ENCODE data around the gene ARL6.

- TF ChIP-seq POLR2A (IDR thresholded peaks at IDR 0.05; ENCODE audit: low read depth, low read length) (no peak), POLR2AphosphoS5 (IDR thresholded peaks at IDR 0.05; ENCODE audit: low read depth, low read length) (no peak), TAF1 (IDR thresholded peaks at IDR 0.05; ENCODE audit: borderline replicate concordance, low read depth, low read length) (no peak)
Measured at GRCh38 chr3:97738761-97739160, 25.8 kb upstream of the ARL6 start.

Data from GM12892 (cell line).